NCI-H2196 (cell line): Measurements from ENCODE around the gene IDH2.

Source experiments
- DNase-seq: peaks from one replicate; lab custom pipeline; 2025; ENCODE audit not compliant: unreplicated experiment; lab: John Stamatoyannopoulos, UW

The IDH2 gene

GRCh38 chr15:90044916-90045371, 57.3 kb downstream of the IDH2 start:
- no peak for DNase-seq

- DNase-seq: no peak
Measured at GRCh38 chr15:90044191-90044590, 58.1 kb downstream of the IDH2 start.

- DNase-seq: no peak
Measured at GRCh38 chr15:90043530-90044010, 58.7 kb downstream of the IDH2 start.

- no peak for DNase-seq
Measured at GRCh38 chr15:90042766-90043529, 59.3 kb downstream of the IDH2 start.

- no peak for DNase-seq
Measured at GRCh38 chr15:90042356-90042755, 59.9 kb downstream of the IDH2 start.

- no peak for DNase-seq
Measured at GRCh38 chr15:90040618-90041017, 61.6 kb downstream of the IDH2 start.

- DNase-seq: no peak
Measured at GRCh38 chr15:90039996-90040395, 62.3 kb downstream of the IDH2 start.

GRCh38 chr15:90038632-90039095, 63.6 kb downstream of the IDH2 start:
- peak; percentile 9 for DNase-seq

- DNase-seq: no peak
Measured at GRCh38 chr15:90037961-90038631, 64.2 kb downstream of the IDH2 start.

GRCh38 chr15:90037511-90037860, 64.8 kb downstream of the IDH2 start:
- no peak for DNase-seq

- DNase-seq: no peak
Measured at GRCh38 chr15:90036806-90037510, 65.3 kb downstream of the IDH2 start.

- DNase-seq: no peak
Measured at GRCh38 chr15:90036343-90036742, 65.9 kb downstream of the IDH2 start.

GRCh38 chr15:90035840-90036230, 66.4 kb downstream of the IDH2 start:
- DNase-seq: no peak

GRCh38 chr15:90035095-90035839, 67.0 kb downstream of the IDH2 start:
- DNase-seq: peak; percentile 1

- DNase-seq: no peak
Measured at GRCh38 chr15:90033448-90033847, 68.8 kb downstream of the IDH2 start.
